D721Med (cell line): ENCODE measurements around the gene DEUP1.

Source experiments
- DNase-seq: peaks from one replicate; pipeline ENCODE4 v3.0.0; 2011; ENCODE audit warnings: low spot score; ENCODE audit not compliant: insufficient read length
- FAIRE-seq: peaks from 2 replicates; lab custom pipeline; 2011; peaks lifted over from hg19 to GRCh38; lab: Jason Lieb, UNC
- TF ChIP-seq, protein P1 (sequence below): IDR thresholded peaks from 2 replicates; pipeline ENCODE4 v1.5.1; 2012; ENCODE audit warnings: mild to moderate bottlenecking, control low read depth; ENCODE audit not compliant: insufficient read depth; ENCODE audit errors: missing control alignments

The DEUP1 gene

DNA sequence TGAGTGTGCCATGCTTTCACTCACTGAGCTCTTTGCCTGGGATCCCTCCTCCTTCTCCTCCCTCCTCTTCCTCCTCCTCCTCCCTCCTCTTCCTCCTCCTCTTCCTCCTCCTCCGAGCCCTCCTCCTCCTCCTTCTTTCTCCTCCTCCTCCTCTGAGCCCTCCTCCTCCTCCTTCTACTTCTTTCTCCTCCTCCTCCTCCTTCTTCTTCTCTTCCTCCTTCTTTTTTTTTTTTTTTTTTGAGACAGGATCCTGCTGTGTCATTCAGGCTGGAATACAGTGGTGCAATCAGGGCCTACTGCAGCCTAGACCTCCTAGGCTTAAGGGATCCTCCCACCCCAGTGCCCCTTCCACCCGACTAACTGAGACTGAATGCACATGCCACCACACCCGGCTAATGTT, 62.3 kb downstream of the DEUP1 start:
- no peak for FAIRE-seq

DNA sequence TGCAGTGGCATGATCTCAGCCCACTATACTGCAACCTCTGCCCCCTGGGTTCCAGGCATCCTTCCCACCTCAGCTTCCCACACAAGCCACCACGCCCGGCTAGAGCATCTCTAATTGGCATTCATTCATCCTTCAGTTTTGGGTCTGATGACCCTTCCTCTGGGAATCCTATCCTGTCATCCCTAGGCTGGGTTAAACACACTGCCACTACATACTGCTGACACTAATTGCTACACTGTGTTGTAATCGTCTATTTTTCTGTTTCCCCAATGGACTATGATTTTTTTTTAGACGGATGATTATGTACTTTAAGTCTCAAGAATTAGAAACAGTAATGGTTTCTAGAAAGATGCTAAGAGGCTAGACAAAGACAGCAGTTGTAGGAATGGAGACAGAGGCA, 62.8 kb downstream of the DEUP1 start:
- DNase-seq, result no peak
- TF ChIP-seq, protein P1, sequence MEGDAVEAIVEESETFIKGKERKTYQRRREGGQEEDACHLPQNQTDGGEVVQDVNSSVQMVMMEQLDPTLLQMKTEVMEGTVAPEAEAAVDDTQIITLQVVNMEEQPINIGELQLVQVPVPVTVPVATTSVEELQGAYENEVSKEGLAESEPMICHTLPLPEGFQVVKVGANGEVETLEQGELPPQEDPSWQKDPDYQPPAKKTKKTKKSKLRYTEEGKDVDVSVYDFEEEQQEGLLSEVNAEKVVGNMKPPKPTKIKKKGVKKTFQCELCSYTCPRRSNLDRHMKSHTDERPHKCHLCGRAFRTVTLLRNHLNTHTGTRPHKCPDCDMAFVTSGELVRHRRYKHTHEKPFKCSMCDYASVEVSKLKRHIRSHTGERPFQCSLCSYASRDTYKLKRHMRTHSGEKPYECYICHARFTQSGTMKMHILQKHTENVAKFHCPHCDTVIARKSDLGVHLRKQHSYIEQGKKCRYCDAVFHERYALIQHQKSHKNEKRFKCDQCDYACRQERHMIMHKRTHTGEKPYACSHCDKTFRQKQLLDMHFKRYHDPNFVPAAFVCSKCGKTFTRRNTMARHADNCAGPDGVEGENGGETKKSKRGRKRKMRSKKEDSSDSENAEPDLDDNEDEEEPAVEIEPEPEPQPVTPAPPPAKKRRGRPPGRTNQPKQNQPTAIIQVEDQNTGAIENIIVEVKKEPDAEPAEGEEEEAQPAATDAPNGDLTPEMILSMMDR, result no peak
- FAIRE-seq, result no peak

More for the DNA sequence above, 62.3 kb downstream of the DEUP1 start:
- TF ChIP-seq, protein P1, result no peak
- no peak for DNase-seq

DNA sequence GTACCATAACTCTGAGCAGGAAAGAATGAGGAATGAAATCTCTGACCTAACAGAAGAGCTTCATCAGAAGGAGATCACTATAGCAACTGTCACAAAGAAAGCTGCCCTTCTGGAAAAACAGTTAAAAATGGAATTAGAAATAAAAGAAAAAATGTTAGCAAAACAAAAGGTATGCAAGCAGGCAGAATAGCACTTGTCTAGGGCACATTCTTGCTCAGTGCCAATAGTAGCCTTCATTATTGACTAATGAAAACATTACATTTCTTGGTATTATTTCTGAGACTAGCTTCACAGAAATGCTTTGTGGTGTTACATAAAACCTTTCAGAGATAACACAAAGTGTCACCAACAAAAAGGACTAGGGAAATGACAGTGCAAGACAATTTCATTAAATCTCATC, 63.9 kb downstream of the DEUP1 start:
- FAIRE-seq, result no peak
- no peak for DNase-seq
- TF ChIP-seq, protein P1, result no peak

DNA sequence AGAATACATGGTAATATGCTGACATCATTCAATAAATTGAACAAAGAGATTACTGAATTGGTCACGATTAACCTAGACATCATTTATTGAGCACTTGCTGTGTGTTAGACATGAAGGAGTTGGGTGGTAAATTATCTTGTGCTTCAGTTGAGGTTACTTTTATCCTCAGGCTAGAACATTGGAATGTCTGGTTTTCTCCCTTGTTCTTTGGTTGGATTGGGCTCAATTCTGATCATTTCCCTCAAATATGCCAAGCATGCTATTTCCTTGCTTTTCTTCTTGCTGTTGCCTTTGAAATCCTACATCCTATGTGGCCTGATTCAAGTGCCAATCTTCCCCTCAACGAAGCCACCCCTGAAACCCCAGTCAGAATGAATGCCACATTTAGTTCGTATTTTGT, 65.8 kb downstream of the DEUP1 start:
- no peak for FAIRE-seq
- no peak for DNase-seq
- TF ChIP-seq, protein P1, result no peak

DNA sequence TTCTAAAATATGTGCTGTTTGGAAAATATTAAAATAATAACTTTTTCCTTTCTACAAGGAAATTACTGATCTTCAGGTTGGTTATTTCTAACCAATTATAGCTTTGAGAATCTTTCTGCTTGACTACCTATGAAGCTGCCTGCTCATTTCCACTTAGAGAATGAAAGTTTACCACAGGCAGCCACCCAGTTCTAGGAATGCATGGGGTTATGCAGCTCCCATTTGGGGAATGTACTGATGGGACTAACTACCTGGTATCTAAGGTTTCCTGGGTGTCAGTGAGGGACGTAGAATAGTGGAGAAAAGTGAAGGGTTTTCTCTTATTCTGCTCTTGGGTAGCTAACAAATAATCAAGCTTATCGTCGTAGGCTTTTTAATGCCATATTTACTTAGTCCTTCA, 73.4 kb downstream of the DEUP1 start:
- FAIRE-seq (no peak), DNase-seq (no peak)
- TF ChIP-seq, protein P1, result no peak

DNA sequence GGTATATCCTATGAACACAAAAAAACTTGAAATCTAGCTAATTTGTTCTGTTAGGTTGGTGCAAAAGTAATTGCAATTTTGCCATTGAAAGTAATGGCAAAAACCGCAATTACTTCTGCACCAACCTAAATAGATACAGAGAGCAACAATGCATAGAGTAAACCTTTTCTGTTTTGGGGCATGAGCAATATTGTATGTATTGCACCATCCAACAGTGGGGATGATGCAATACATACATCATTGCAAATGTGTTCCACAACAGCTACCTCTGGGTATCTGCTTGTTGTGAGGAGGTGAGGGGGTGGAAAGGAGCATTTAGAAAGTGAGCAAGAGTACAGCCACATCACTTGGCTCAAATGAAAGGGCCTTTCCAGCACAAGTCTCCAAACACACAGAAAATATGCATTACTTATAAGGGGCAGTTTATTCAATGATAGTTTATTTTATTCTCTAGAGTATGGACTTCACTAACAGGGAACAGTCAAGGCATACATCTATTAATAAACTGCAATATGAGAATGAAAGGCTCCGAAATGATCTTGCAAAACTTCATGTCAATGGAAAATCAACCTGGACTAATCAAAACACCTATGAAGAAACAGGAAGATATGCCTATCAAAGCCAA, 77.3 kb downstream of the DEUP1 start:
- DNase-seq, result no peak
- TF ChIP-seq, protein P1, result no peak
- no peak for FAIRE-seq

DNA sequence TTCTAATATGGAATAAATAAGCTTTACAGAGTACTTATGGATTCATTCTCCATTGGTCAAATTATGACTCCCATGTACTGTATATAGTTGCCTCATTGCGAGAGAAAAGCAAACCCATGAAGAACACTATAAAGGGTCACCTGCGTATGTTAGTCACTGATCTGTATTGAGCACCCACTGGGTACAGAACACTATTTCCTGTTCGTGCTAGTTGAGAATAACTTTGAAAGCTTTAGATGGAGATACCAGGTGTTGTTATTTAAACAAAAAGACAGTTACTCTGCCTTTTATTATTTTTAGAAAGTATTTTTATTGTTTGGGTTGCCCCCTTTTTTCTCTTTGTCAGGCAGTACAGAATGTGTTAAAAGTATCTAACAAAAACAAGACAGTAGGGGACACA, 79.9 kb downstream of the DEUP1 start:
- TF ChIP-seq, protein P1, result no peak
- DNase-seq (no peak), FAIRE-seq (no peak)
